IMR-90 (cell line): ENCODE measurements around the gene TTC3. TPM values are rescaled to one million over a fixed set of nuclear protein-coding genes. Genes with fewer than 3 reads are reported as not detected.

Source experiments
- ATAC-seq: fragments of 200-7000 bp; cut with Tn5 transposase; 2 replicates; pipeline ENCODE4 v1.9.1; 2020; ENCODE audit warnings: low read depth, mild to moderate bottlenecking, moderate library complexity
- BruUV-seq: library from RNA; stranded (reverse); fragments of 400-500 nt; replicated peaks from 2 replicates; lab custom pipeline; 2021; lab: Mats Ljungman, UMichigan
- CTCF ChIA-PET: fragments of 300-600 bp; formaldehyde crosslinking; extraction: SDS; loops from one replicate; lab custom pipeline; 2021; ENCODE audit warnings: antibody characterized with exemption; lab: Yijun Ruan, JAX
- POLR2A ChIA-PET: fragments of 300-600 bp; sonication (Branson Sonifier 250); formaldehyde crosslinking; loops from one replicate; lab custom pipeline; 2022; ENCODE audit warnings: antibody characterized with exemption; ENCODE audit not compliant: unreplicated experiment; lab: Charles Lee
- DNase-seq: peaks from one replicate; pipeline ENCODE4 v3.0.0; 2013
- H2AFZ ChIP-seq: replicated peaks from 2 replicates; pipeline ENCODE3; 2013; ENCODE audit warnings: low read length, mild to moderate bottlenecking; ENCODE audit not compliant: poor library complexity
- H2AK5ac ChIP-seq: 2 replicates; pipeline ENCODE4 v1.6.1; 2013; ENCODE audit warnings: low read depth, low read length, inconsistent platforms
- H2AK9ac ChIP-seq: replicated peaks from 2 replicates; pipeline ENCODE3; 2013; ENCODE audit warnings: mild to moderate bottlenecking, low read depth, low read length, moderate library complexity; ENCODE audit not compliant: poor library complexity
- H2BK120ac ChIP-seq: 2 replicates; pipeline ENCODE4 v1.6.1; 2013; ENCODE audit warnings: low read depth, low read length, inconsistent platforms
- H2BK15ac ChIP-seq: 3 replicates; pipeline ENCODE4 v1.6.1; 2013; ENCODE audit warnings: low read depth, low read length, inconsistent platforms
- H2BK20ac ChIP-seq: 2 replicates; pipeline ENCODE4 v1.6.1; 2013; ENCODE audit warnings: low read depth, mild to moderate bottlenecking, inconsistent platforms, low read length, moderate library complexity
- H2BK5ac ChIP-seq: 2 replicates; pipeline ENCODE4 v1.6.1; 2013; ENCODE audit warnings: mild to moderate bottlenecking, low read depth, low read length, inconsistent platforms; ENCODE audit not compliant: poor library complexity, severe bottlenecking
- H3K14ac ChIP-seq: replicated peaks from 2 replicates; pipeline ENCODE4 v1.6.1; 2013; ENCODE audit warnings: low read depth, low read length, inconsistent platforms
- H3K18ac ChIP-seq: 2 replicates; pipeline ENCODE4 v1.6.1; 2013; ENCODE audit warnings: low read depth, low read length, control low read depth
- H3K23ac ChIP-seq: 2 replicates; pipeline ENCODE4 v1.6.1; 2013; ENCODE audit warnings: low read depth, low read length, inconsistent platforms
- H3K27ac ChIP-seq: 2 replicates; pipeline ENCODE4 v1.5.1; 2013; ENCODE audit warnings: mild to moderate bottlenecking, control low read depth, low read length; ENCODE audit not compliant: insufficient read depth
- H3K27me3 ChIP-seq: 2 replicates; pipeline ENCODE4 v1.6.1; 2013; ENCODE audit warnings: low read length; ENCODE audit not compliant: control insufficient read depth, insufficient read depth
- H3K36me3 ChIP-seq: 2 replicates; pipeline ENCODE4 v1.6.1; 2013; ENCODE audit warnings: low read length, mixed read lengths; ENCODE audit not compliant: control insufficient read depth, insufficient read depth
- H3K4ac ChIP-seq: 2 replicates; pipeline ENCODE4 v1.6.1; 2013; ENCODE audit warnings: low read depth, low read length, inconsistent platforms
- H3K4me1 ChIP-seq: 2 replicates; pipeline ENCODE4 v1.6.1; 2013; ENCODE audit warnings: low read length, mixed read lengths; ENCODE audit not compliant: control insufficient read depth, insufficient read depth
- H3K4me2 ChIP-seq: 2 replicates; pipeline ENCODE4 v1.6.1; 2013; ENCODE audit warnings: low read depth, mild to moderate bottlenecking, control low read depth, low read length, moderate library complexity
- H3K4me3 ChIP-seq: 2 replicates; pipeline ENCODE4 v1.5.1; 2013; ENCODE audit warnings: low read depth, mild to moderate bottlenecking, control low read depth, low read length, moderate library complexity; ENCODE audit not compliant: insufficient read depth
- H3K56ac ChIP-seq: 2 replicates; pipeline ENCODE4 v1.6.1; 2013; ENCODE audit warnings: low read length, inconsistent platforms; ENCODE audit not compliant: insufficient read depth; ENCODE audit errors: extremely low read depth
- H3K79me1 ChIP-seq, 2 experiments: 2 replicates each; pipeline ENCODE4 v1.6.1; 2013; ENCODE audit warnings: low read length in 2 of 2, inconsistent platforms in 1 of 2, low read depth in 1 of 2
- H3K9ac ChIP-seq: 2 replicates; pipeline ENCODE4 v1.6.1; 2013; ENCODE audit warnings: low read depth, low read length, control low read depth
- H3K9me1 ChIP-seq: 2 replicates; pipeline ENCODE4 v1.6.1; 2013; ENCODE audit warnings: low read length, inconsistent platforms; ENCODE audit not compliant: insufficient read depth
- H3K9me3 ChIP-seq: 2 replicates; pipeline ENCODE4 v1.6.1; 2013; ENCODE audit warnings: low read length; ENCODE audit not compliant: control insufficient read depth, insufficient read depth
- H4K20me1 ChIP-seq: 2 replicates; pipeline ENCODE4 v1.6.1; 2013; ENCODE audit warnings: low read length, inconsistent platforms; ENCODE audit not compliant: insufficient read depth
- H4K5ac ChIP-seq: 2 replicates; pipeline ENCODE4 v1.6.1; 2013; ENCODE audit warnings: mild to moderate bottlenecking, low read depth, low read length, control low read depth
- H4K8ac ChIP-seq, 2 experiments: 2 replicates each; pipeline ENCODE4 v1.6.1; 2013; ENCODE audit warnings: low read depth in 2 of 2, low read length in 2 of 2, control low read depth in 1 of 2, inconsistent platforms in 1 of 2
- H4K91ac ChIP-seq: 2 replicates; pipeline ENCODE4 v1.6.1; 2013; ENCODE audit warnings: low read depth, low read length, inconsistent platforms; ENCODE audit not compliant: insufficient read depth
- BHLHE40 ChIP-seq: fragments of 150-350 bp; IDR thresholded peaks from 2 replicates; pipeline ENCODE4 v1.6.1; 2016; ENCODE audit warnings: mild to moderate bottlenecking, low read depth, low read length
- CEBPB ChIP-seq: IDR thresholded peaks from 2 replicates; pipeline ENCODE4 v1.6.1; 2012; ENCODE audit warnings: low read depth, low read length, improper control_type of control experiment
- MAFK ChIP-seq: IDR thresholded peaks from 2 replicates; pipeline ENCODE4 v1.6.1; 2012; ENCODE audit warnings: low read depth, low read length, improper control_type of control experiment
- MAZ ChIP-seq: IDR thresholded peaks from 2 replicates; pipeline ENCODE4 v1.6.1; 2012; ENCODE audit warnings: low read depth, mild to moderate bottlenecking, low read length, improper control_type of control experiment, moderate library complexity, borderline replicate concordance
- RCOR1 ChIP-seq: IDR thresholded peaks from 2 replicates; pipeline ENCODE4 v1.6.1; 2012; ENCODE audit warnings: mild to moderate bottlenecking, low read length, improper control_type of control experiment; ENCODE audit not compliant: insufficient replicate concordance
- RFX5 ChIP-seq: IDR thresholded peaks from 2 replicates; pipeline ENCODE4 v1.8.0; 2012; ENCODE audit warnings: low read depth, mild to moderate bottlenecking, low read length, moderate library complexity
- SMC3 ChIP-seq: fragments of 150-350 bp; IDR thresholded peaks from 2 replicates; pipeline ENCODE4 v1.6.1; 2016; ENCODE audit warnings: low read depth, mild to moderate bottlenecking, antibody characterized with exemption, low read length, moderate library complexity
- WGBS, 2 experiments: methylation state at CpG; one replicate each; pipeline versions ENCODE4 v1.1.5 to v1.1.7; 2013; ENCODE audit warnings: missing lambda C conversion rate in 2 of 2; ENCODE audit not compliant: insufficient read length in 1 of 2; ENCODE audit errors: extremely low coverage in 2 of 2; 5-methylcytosine and 5-hydroxymethylcytosine counted together
- dilution Hi-C: fragments of 300-500 bp; cut with HindIII; formaldehyde crosslinking; loops from one replicate; pipeline ENCODE4 v1.14.3; 2018; ENCODE audit warnings: low sequenced_read_pairs; ENCODE audit not compliant: unreplicated experiment
- in situ Hi-C: fragments of 300-500 bp; cut with MboI; formaldehyde crosslinking; loops from 3 replicates; pipeline ENCODE4 v1.14.3; 2019; ENCODE audit warnings: low sequenced_read_pairs, inconsistent platforms, mixed read lengths
- intact Hi-C: fragments of 100-400 bp; cut with micrococcal nuclease; formaldehyde crosslinking; loops from 2 replicates; pipeline ENCODE4 v1.10.0; 2022
- polyA plus RNA-seq, 3 experiments: library from polyadenylated mRNA; depleted of rRNA; stranded (reverse); fragments of >200 nt; gene quantifications; 2 replicates each; pipeline ENCODE4 v1.2.3, GENCODE V29; 2012; ENCODE audit warnings: low replicate concordance in 1 of 3
- total RNA-seq: library from RNA; depleted of rRNA; stranded (reverse); fragments of >200 nt; gene quantifications from 2 replicates; pipeline ENCODE4 v1.2.3, GENCODE V29; 2012
- TF ChIP-seq, protein P1 (sequence below): fragments of 150-350 bp; IDR thresholded peaks from 2 replicates; pipeline ENCODE4 v1.6.1; 2016; ENCODE audit warnings: low read depth, mild to moderate bottlenecking, low read length, moderate library complexity, borderline replicate concordance

TTC3 gene
- total and polyA plus RNA-seq, 2 of the 4 experiments (the other 2 are of a cell fraction), result 96.7 to 293 TPM

DNA sequence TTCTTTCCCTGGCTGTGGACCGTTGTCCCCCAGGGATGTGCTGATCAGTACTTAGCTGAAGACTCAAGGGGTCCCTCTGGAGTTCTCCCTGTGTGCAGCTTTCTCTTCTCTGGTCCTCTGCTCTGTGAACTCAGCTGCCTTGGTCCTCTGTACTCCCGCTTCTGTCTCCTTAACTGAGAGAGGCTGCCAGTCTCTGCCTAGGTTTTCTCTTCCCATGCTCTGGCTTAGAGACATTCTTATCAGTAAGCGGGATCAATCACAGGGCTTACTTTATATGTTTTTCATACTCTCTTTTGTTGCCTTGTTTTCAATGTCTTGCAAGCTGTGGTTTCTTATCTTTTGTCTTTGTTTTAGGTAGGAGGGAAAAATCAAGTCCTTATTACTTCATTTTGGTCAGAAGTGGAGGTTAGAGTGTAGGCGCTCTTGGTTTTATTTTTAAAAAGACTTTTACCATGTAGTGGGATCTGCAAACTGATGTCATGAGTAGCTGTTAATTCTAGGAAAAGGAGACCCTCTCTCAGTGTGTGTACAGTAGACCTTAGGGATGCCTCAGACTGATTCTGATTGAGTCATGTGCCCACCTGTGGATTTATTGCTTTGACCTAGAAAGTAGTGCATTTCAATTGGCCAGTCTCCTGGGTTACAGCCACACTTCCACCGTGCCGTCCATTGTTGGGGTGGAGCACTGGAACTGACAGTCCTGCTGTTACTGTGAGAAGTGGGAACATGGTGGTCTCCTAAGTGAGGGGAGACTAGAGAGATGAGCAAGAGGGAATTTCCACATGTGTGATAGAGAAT is 46.6 kb downstream of the TTC3 start:
- peaks cover 13% of the 10 kb centered on the region for H3K36me3 ChIP-seq
- CTCF ChIA-PET, result interaction anchor here (0.6 kb wide), 1 partner anchor 287 kb away, joined by 3 read pairs; no protein-coding TSS in a partner anchor
- peaks cover 7 to 27% of the 10 kb centered on the region in 2 experiments for H3K79me1 ChIP-seq
- no peak overlapping the region for H2AFZ ChIP-seq
- no peak overlapping the region for H2BK15ac ChIP-seq
- dilution Hi-C loops, result no loop called here
- no peak; the same call in 1 of the 2 replicates for ATAC-seq
- H3K4me1 ChIP-seq, result 0 out of 2 replicates have a peak, but pooled peaks cover 1% of the 10 kb centered on the region
- H3K23ac ChIP-seq, result no peak overlapping the region
- no peaks in the 10 kb centered on the region; the same call in 1 of the 2 replicates for H3K9me1 ChIP-seq
- in situ Hi-C loops, result no loop called here
- H3K9ac ChIP-seq, result no peak overlapping the region
- no peak overlapping the region for H3K4me3 ChIP-seq
- H4K8ac ChIP-seq, result no peak overlapping the region
- H3K27ac ChIP-seq, result no peak overlapping the region
- 86% methylated on average over 2 of the region's 6 CpGs; no CpG with 5 or more reads in 1 of the 2 experiments for WGBS, 2 experiments
- no peak overlapping the region for H3K4me2 ChIP-seq
- intact Hi-C loops, result no loop called here
- no peaks in the 10 kb centered on the region for H3K9me3 ChIP-seq
- H3K56ac ChIP-seq, result no peak overlapping the region
- H2BK120ac ChIP-seq, result no peak overlapping the region
- H3K27me3 ChIP-seq, result no peaks in the 10 kb centered on the region
- no peak overlapping the region for H2AK5ac ChIP-seq
- H2BK5ac ChIP-seq, result no peak overlapping the region
- TF ChIP-seq RCOR1, result no peak
- TF ChIP-seq RFX5, result no peak
- TF ChIP-seq MAFK, result no peak
- TF ChIP-seq, protein P1, sequence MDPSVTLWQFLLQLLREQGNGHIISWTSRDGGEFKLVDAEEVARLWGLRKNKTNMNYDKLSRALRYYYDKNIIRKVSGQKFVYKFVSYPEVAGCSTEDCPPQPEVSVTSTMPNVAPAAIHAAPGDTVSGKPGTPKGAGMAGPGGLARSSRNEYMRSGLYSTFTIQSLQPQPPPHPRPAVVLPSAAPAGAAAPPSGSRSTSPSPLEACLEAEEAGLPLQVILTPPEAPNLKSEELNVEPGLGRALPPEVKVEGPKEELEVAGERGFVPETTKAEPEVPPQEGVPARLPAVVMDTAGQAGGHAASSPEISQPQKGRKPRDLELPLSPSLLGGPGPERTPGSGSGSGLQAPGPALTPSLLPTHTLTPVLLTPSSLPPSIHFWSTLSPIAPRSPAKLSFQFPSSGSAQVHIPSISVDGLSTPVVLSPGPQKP, result no peak
- TF ChIP-seq CEBPB, result no peak
- no peak for TF ChIP-seq MAZ
- no peak for TF ChIP-seq SMC3
- no peak for TF ChIP-seq BHLHE40
- POLR2A ChIA-PET, result no interaction called here
- H3K14ac ChIP-seq, result no peak overlapping the region
- no peak for DNase-seq
- no peak overlapping the region for H3K4ac ChIP-seq
- H4K20me1 ChIP-seq, result peaks cover 7% of the 10 kb centered on the region; the same call in 1 of the 2 replicates
- H4K5ac ChIP-seq, result no peak overlapping the region; the same call in 1 of the 2 replicates
- no TSS peak for BruUV-seq
- no peak overlapping the region for H2AK9ac ChIP-seq
- no peak overlapping the region for H2BK20ac ChIP-seq
- no peak overlapping the region for H4K91ac ChIP-seq
- H3K18ac ChIP-seq, result no peak overlapping the region
